Measurements from ENCODE around the gene PRR30. TPM values are rescaled to one million over a fixed set of nuclear protein-coding genes. Genes with fewer than 3 reads are reported as not detected.

Gene PRR30
- total and polyA plus RNA-seq, 2 of the 4 experiments (the other 2 are of a cell fraction) = not detected

GRCh38 chr2:27087823-27088410 lies 51.3 kb downstream of the PRR30 start:
- peaks cover 0 to 18% of the 10 kb centered on the region in 2 experiments; a peak in 1 of 4 replicates for H3K79me1 ChIP-seq (ENCODE audit: low read depth in 1 of 2, low read length in 2 of 2)
- dilution Hi-C loops (cut with HindIII; ENCODE audit: low sequenced_read_pairs, unreplicated experiment) (no loop called here), in situ Hi-C loops (cut with MboI; ENCODE audit: low sequenced_read_pairs) (no loop called here), intact Hi-C loops (cut with micrococcal nuclease) (loop anchor here (5.0 kb wide), 1 partner anchor 241 kb away; the partner anchor contains the start of gene DPYSL5)
- H4K91ac ChIP-seq (ENCODE audit: insufficient read depth, low read depth, low read length) = no peak overlapping the region
- no peak overlapping the region for H2BK15ac ChIP-seq (ENCODE audit: low read depth, low read length)
- BruUV-seq (replicated peaks) = no TSS peak
- H4K20me1 ChIP-seq (ENCODE audit: insufficient read depth, low read length) = no peaks in the 10 kb centered on the region; the same call in 1 of the 2 replicates
- H2BK5ac ChIP-seq (ENCODE audit: low read depth, low read length, poor library complexity, severe bottlenecking) = no peak overlapping the region
- no peak overlapping the region for H3K56ac ChIP-seq (ENCODE audit: extremely low read depth, insufficient read depth, low read length)
- no peak overlapping the region for H2AFZ ChIP-seq (replicated peaks; ENCODE audit: low read length, poor library complexity)
- no peak overlapping the region for H4K8ac ChIP-seq (ENCODE audit: low read depth in 2 of 2, low read length in 2 of 2)
- POLR2A ChIA-PET (ENCODE audit: unreplicated experiment) = interaction anchor here (0.9 kb wide), 1 partner anchor 131 kb away, joined by 3 read pairs; no protein-coding TSS in a partner anchor
- H4K5ac ChIP-seq (ENCODE audit: low read depth, low read length) = no peak overlapping the region
- H2BK120ac ChIP-seq (ENCODE audit: low read depth, low read length) = no peak overlapping the region
- no peak overlapping the region for H2BK20ac ChIP-seq (ENCODE audit: low read depth, low read length)
- H3K4me2 ChIP-seq (ENCODE audit: low read depth, low read length) = no peak overlapping the region
- H3K4me3 ChIP-seq (ENCODE audit: insufficient read depth, low read depth, low read length) = no peak overlapping the region
- H3K4ac ChIP-seq (ENCODE audit: low read depth, low read length) = no peak overlapping the region
- CTCF ChIA-PET = no interaction called here
- H3K23ac ChIP-seq (ENCODE audit: low read depth, low read length) = no peak overlapping the region
- no peak overlapping the region for H3K18ac ChIP-seq (ENCODE audit: low read depth, low read length)
- peaks cover 6% of the 10 kb centered on the region for H3K4me1 ChIP-seq (ENCODE audit: control insufficient read depth, insufficient read depth, low read length)
- no peak overlapping the region for H3K9ac ChIP-seq (ENCODE audit: low read depth, low read length)
- no peaks in the 10 kb centered on the region; the same call in 1 of the 2 replicates for H3K9me1 ChIP-seq (ENCODE audit: insufficient read depth, low read length)
- DNase-seq = no peak
- ATAC-seq (ENCODE audit: low read depth) = no peak
- H2AK5ac ChIP-seq (ENCODE audit: low read depth, low read length) = no peak overlapping the region
- H3K27ac ChIP-seq (ENCODE audit: insufficient read depth, low read length) = no peak overlapping the region
- H3K9me3 ChIP-seq (ENCODE audit: control insufficient read depth, insufficient read depth, low read length) = no peaks in the 10 kb centered on the region
- H3K36me3 ChIP-seq (ENCODE audit: control insufficient read depth, insufficient read depth, low read length) = peaks cover 10% of the 10 kb centered on the region; the same call in 1 of the 2 replicates
- TF ChIP-seq FOS (IDR thresholded peaks at IDR 0.05; ENCODE audit: low read depth, low read length) (no peak), MAZ (IDR thresholded peaks at IDR 0.05; ENCODE audit: borderline replicate concordance, low read depth, low read length) (no peak), MAFK (IDR thresholded peaks at IDR 0.05; ENCODE audit: low read depth, low read length) (no peak), SMC3 (IDR thresholded peaks at IDR 0.05; ENCODE audit: low read depth, low read length) (no peak), POLR2A (IDR thresholded peaks at IDR 0.05; ENCODE audit: low read depth, low read length) (no peak), CEBPB (IDR thresholded peaks at IDR 0.05; ENCODE audit: low read depth, low read length) (no peak), RFX5 (IDR thresholded peaks at IDR 0.05; ENCODE audit: low read depth, low read length) (no peak), RCOR1 (IDR thresholded peaks at IDR 0.05; ENCODE audit: insufficient replicate concordance, low read length) (no peak), BHLHE40 (IDR thresholded peaks at IDR 0.05; ENCODE audit: low read depth, low read length) (no peak), CTCF (conservative IDR thresholded peaks at IDR 0.05; ENCODE audit: low read depth, low read length) (no peak), MXI1 (IDR thresholded peaks at IDR 0.05; ENCODE audit: borderline replicate concordance, low read depth, low read length) (no peak), NFE2L2 (IDR thresholded peaks at IDR 0.05; ENCODE audit: low read depth, low read length) (no peak), CHD1 (IDR thresholded peaks at IDR 0.05; ENCODE audit: low read depth, low read length) (no peak), RAD21 (IDR thresholded peaks at IDR 0.05; ENCODE audit: low read length) (no peak)
- TF ChIP-seq, protein P1, sequence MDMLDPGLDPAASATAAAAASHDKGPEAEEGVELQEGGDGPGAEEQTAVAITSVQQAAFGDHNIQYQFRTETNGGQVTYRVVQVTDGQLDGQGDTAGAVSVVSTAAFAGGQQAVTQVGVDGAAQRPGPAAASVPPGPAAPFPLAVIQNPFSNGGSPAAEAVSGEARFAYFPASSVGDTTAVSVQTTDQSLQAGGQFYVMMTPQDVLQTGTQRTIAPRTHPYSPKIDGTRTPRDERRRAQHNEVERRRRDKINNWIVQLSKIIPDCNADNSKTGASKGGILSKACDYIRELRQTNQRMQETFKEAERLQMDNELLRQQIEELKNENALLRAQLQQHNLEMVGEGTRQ (IDR thresholded peaks at IDR 0.05; ENCODE audit: low read depth, low read length) = no peak
- TF ChIP-seq, protein P2, sequence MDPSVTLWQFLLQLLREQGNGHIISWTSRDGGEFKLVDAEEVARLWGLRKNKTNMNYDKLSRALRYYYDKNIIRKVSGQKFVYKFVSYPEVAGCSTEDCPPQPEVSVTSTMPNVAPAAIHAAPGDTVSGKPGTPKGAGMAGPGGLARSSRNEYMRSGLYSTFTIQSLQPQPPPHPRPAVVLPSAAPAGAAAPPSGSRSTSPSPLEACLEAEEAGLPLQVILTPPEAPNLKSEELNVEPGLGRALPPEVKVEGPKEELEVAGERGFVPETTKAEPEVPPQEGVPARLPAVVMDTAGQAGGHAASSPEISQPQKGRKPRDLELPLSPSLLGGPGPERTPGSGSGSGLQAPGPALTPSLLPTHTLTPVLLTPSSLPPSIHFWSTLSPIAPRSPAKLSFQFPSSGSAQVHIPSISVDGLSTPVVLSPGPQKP (IDR thresholded peaks at IDR 0.05; ENCODE audit: borderline replicate concordance, low read depth, low read length) = no peak
- H2AK9ac ChIP-seq (replicated peaks; ENCODE audit: low read depth, low read length, poor library complexity) = no peak overlapping the region
- H3K14ac ChIP-seq (replicated peaks; ENCODE audit: low read depth, low read length) = no peak overlapping the region
- WGBS, 2 experiments (ENCODE audit: extremely low coverage in 2 of 2, insufficient read length in 1 of 2) = 83% methylated on average over 2 of the region's 5 CpGs; no CpG with 5 or more reads in 1 of the 2 experiments
- H3K27me3 ChIP-seq (ENCODE audit: control insufficient read depth, insufficient read depth, low read length) = no peaks in the 10 kb centered on the region

Measured in IMR-90 (cell line).